ENCODE measurements around the gene ATP8B3.

ATP8B3 gene

DNA sequence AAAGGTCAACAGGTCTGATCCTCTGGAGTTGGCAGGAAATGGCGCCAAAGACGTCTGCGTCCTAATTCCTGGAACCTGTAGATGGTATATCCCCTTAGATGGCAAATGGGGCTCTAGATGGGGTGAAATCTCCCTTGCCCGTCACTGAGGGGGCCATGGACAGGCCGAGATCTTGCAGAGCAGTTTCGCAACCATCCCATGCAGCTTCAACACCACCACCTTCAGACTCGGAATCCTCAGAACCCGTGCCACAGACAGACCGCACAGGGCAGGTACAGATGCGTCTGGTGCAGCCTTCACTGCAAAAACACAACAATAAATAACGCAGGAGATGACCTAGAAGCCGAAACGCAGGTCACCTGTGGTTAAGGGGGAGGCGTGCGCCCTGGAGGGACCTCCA, 18.5 kb upstream of the ATP8B3 start:
- Histone ChIP-seq H3K4me1 (ENCODE audit: control insufficient read depth, insufficient read depth, low read length, unreplicated experiment) (no peaks in the 10 kb centered on the region), H3K27me3 (ENCODE audit: insufficient read depth, low read length) (no peaks in the 10 kb centered on the region), H2AFZ (ENCODE audit: low read length, unreplicated experiment) (no peak overlapping the region), H3K4me3 (ENCODE audit: low read depth, low read length) (no peak overlapping the region), H3K36me3 (ENCODE audit: insufficient read depth, low read length) (no peaks in the 10 kb centered on the region), H3K79me2 (ENCODE audit: control insufficient read depth, insufficient read depth, low read length, unreplicated experiment) (peaks cover 26% of the 10 kb centered on the region), H3K27ac (ENCODE audit: low read depth, low read length) (no peak overlapping the region)

DNA sequence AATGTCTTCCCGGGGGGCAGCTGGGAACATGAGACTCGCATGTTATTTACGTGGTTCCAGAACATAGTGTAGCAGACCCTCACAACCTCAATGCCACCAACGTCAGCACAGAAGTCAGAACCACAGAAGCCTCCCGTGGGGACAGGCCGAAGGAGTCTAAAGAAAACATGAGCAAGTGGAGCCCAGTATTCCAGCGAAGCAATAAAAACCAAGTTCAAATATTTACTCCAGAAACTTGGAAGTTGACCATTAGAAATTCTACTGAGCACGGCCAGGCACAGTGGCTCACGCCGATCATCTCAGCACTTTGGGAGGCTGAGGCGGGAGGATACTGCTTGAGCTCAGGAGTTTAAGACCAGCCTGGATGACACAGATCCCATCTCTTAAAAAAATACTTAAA, 17.9 kb upstream of the ATP8B3 start:
- Histone ChIP-seq H3K27ac (ENCODE audit: low read depth, low read length) (no peak overlapping the region), H2AFZ (ENCODE audit: low read length, unreplicated experiment) (no peak overlapping the region), H3K4me1 (ENCODE audit: control insufficient read depth, insufficient read depth, low read length, unreplicated experiment) (no peaks in the 10 kb centered on the region), H3K27me3 (ENCODE audit: insufficient read depth, low read length) (no peaks in the 10 kb centered on the region), H3K36me3 (ENCODE audit: insufficient read depth, low read length) (no peaks in the 10 kb centered on the region), H3K4me3 (ENCODE audit: low read depth, low read length) (no peak overlapping the region), H3K79me2 (ENCODE audit: control insufficient read depth, insufficient read depth, low read length, unreplicated experiment) (peaks cover 21% of the 10 kb centered on the region)

DNA sequence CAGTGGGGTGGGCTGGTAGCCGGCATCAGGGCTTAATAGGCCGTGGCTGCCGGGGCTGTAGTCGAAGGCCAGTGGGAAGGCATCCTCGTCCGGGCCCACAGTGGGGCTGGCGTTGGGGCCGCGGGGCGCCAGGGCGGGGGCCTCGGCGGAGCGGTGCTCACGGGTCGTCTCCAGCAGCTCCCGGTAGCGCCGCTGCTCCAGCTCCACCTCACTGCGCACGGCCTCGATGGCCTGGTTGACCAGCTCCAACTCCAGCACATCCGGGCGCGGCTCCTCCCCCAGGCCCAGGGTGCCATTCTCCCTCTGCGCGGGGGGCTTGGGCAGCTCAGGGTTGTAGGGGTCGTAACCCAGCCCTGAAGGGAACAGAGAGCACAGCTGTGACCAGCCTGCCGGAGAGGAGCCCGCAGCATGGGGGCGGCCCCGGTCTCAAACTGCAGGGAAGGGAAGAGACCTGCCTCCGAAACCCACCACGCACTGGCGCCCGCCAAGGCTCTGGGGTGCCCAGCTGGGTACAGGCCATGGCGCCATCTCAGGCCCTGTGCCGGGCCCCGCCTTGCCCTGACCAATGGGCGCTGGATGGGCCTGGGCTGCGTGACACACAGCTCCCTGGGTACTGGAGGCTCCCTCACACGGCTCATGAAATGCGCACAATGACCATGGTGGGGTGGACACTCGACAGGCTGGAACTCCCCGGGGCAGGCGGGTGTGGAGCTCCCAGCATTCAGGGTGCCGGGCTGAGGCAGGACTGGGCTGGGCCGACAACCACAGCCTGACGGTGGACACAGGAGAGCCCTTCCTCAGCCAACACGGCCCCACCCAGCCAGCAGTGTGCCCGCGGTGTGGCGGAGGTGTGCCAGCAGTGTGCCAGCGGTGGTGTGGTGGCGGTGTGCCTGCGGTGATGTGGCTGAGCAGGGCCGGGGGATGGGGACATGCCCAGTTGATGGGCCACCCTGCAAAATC, 16.5 kb upstream of the ATP8B3 start:
- Histone ChIP-seq H3K27me3 (ENCODE audit: insufficient read depth, low read length) (no peaks in the 10 kb centered on the region), H3K79me2 (ENCODE audit: control insufficient read depth, insufficient read depth, low read length, unreplicated experiment) (peaks cover 9% of the 10 kb centered on the region), H3K4me3 (ENCODE audit: low read depth, low read length) (no peak overlapping the region), H3K27ac (ENCODE audit: low read depth, low read length) (no peak overlapping the region), H3K4me1 (ENCODE audit: control insufficient read depth, insufficient read depth, low read length, unreplicated experiment) (no peaks in the 10 kb centered on the region), H3K36me3 (ENCODE audit: insufficient read depth, low read length) (no peaks in the 10 kb centered on the region), H2AFZ (ENCODE audit: low read length, unreplicated experiment) (no peak overlapping the region)

DNA sequence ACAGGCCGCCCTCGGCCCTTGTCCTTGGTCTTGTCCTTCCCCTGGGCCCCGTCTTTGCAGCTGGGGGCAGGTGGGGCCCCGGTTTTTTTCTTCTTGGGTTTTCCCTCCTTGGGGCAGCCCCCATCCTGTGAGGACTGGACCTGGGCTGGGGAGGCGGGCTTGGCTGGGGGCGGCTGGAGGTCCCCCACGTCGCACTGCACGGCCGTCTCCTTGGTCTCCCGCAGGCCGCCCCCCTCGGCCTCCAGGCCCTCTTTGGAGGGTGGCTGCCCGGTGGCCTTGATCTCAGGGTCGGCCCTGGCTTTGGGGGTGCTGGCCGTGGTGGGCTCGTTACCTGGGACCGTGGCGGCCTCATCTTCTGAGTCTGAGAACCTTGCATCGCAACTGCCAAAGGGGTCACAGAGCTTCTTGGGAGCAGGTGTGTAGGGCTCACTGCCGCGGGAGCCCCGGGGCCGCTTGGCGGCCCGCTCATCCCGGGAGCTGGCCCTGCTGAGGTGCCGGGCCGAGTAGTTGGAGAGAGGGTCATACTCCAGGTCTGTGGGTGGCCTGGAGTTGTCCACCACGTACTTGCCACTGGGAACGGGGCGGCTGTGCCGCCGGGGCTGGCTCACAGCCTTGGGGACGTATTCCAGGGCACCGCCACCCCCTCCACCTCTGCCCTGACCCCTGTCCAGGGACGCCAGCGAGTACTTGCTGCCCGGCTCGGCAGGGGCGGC, 15.6 kb upstream of the ATP8B3 start:
- Histone ChIP-seq H3K27ac (ENCODE audit: low read depth, low read length) (no peak overlapping the region), H3K36me3 (ENCODE audit: insufficient read depth, low read length) (no peaks in the 10 kb centered on the region), H3K79me2 (ENCODE audit: control insufficient read depth, insufficient read depth, low read length, unreplicated experiment) (peaks cover 9% of the 10 kb centered on the region), H3K4me1 (ENCODE audit: control insufficient read depth, insufficient read depth, low read length, unreplicated experiment) (no peaks in the 10 kb centered on the region), H3K27me3 (ENCODE audit: insufficient read depth, low read length) (no peaks in the 10 kb centered on the region), H3K4me3 (ENCODE audit: low read depth, low read length) (no peak overlapping the region), H2AFZ (ENCODE audit: low read length, unreplicated experiment) (no peak overlapping the region)

DNA sequence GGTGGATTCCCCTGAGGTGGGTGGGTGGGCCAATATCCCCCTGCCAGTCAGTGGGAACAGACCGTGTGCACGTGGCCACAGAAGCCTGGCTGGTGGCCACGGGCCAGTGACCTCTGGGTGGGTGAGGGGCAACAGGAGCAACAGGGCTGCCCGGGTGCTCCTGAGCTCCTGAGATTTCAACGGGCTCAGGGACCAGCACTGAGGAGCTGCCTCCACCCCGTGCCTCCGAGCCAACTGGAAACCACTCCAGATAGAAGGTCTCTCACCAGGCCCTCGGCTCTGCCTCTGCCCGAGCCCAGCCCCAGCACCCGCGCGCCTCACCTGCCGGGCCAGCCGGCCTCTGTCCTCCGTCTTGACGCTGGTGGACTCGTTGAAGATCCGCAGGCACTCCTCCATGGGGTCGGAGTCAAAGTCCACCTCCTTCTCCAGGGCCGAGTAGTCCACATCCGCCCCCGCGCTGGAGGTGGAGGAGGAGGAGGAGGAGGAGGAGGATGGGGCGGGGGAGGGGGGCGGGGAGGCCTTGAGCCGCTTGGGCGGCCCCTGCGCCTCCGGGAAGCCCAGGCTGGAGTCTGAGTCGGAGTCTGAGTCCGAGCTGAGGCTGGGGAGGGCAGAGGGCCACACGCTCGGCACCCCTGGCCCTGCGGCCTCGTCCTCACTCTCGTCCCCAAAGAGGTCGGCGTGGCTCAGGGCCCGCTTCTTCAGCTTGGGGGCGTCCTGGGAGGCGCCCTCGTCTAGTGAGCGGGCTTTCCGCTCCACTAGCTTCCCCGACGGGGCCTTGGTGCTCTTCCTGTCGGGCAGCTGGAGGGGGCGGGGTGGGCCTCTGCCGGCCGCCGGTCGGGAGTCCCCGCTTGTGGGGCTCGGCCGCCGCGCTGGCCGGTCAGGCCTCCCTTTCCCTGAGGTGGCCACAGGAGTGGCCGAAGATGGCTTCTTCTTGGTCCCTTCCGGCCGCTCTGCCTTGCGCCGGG, 14.8 kb upstream of the ATP8B3 start:
- H2AFZ ChIP-seq (ENCODE audit: low read length, unreplicated experiment) = no peak overlapping the region
- no peaks in the 10 kb centered on the region for H3K36me3 ChIP-seq (ENCODE audit: insufficient read depth, low read length)
- no peak overlapping the region for H3K27ac ChIP-seq (ENCODE audit: low read depth, low read length)
- no peaks in the 10 kb centered on the region for H3K27me3 ChIP-seq (ENCODE audit: insufficient read depth, low read length)
- no peak overlapping the region for H3K4me3 ChIP-seq (ENCODE audit: low read depth, low read length)
- H3K4me1 ChIP-seq (ENCODE audit: control insufficient read depth, insufficient read depth, low read length, unreplicated experiment) = no peaks in the 10 kb centered on the region
- H3K79me2 ChIP-seq (ENCODE audit: control insufficient read depth, insufficient read depth, low read length, unreplicated experiment) = peaks cover 9% of the 10 kb centered on the region

- no peak overlapping the region for H3K27ac ChIP-seq (ENCODE audit: low read depth, low read length)
- H3K4me1 ChIP-seq (ENCODE audit: control insufficient read depth, insufficient read depth, low read length, unreplicated experiment) = no peaks in the 10 kb centered on the region
- no peak overlapping the region for H2AFZ ChIP-seq (ENCODE audit: low read length, unreplicated experiment)
- no peak overlapping the region for H3K4me3 ChIP-seq (ENCODE audit: low read depth, low read length)
- peaks cover 8% of the 10 kb centered on the region for H3K79me2 ChIP-seq (ENCODE audit: control insufficient read depth, insufficient read depth, low read length, unreplicated experiment)
- H3K36me3 ChIP-seq (ENCODE audit: insufficient read depth, low read length) = no peaks in the 10 kb centered on the region
- no peaks in the 10 kb centered on the region for H3K27me3 ChIP-seq (ENCODE audit: insufficient read depth, low read length)
These were observed 14.0 kb upstream of the ATP8B3 start for GRCh38 chr19:1825909-1826556.

DNA sequence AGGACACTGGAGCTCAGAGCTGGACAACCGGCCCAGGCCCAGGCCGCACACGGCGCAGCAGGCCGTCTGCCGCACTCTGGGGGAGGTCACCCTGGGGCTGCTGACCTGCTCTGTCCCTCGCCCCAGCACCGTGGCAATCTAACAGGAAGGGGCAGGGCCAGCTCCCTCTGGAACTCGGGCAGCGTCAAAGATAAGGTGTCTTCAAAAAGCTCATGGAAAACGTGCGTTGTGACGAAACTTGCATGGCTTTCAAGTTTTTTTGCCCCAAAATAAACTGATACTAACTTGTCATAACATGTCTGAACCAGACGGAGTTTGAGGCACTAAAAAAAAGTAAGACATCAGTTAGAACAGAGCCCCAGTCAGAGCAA, 12.2 kb upstream of the ATP8B3 start:
- peaks cover 3% of the 10 kb centered on the region for H3K79me2 ChIP-seq (ENCODE audit: control insufficient read depth, insufficient read depth, low read length, unreplicated experiment)
- H2AFZ ChIP-seq (ENCODE audit: low read length, unreplicated experiment) = no peak overlapping the region
- no peak overlapping the region for H3K4me3 ChIP-seq (ENCODE audit: low read depth, low read length)
- no peaks in the 10 kb centered on the region for H3K27me3 ChIP-seq (ENCODE audit: insufficient read depth, low read length)
- no peaks in the 10 kb centered on the region for H3K4me1 ChIP-seq (ENCODE audit: control insufficient read depth, insufficient read depth, low read length, unreplicated experiment)
- H3K27ac ChIP-seq (ENCODE audit: low read depth, low read length) = no peak overlapping the region
- no peaks in the 10 kb centered on the region for H3K36me3 ChIP-seq (ENCODE audit: insufficient read depth, low read length)

GRCh38 chr19:1823539-1824251, 11.6 kb upstream of the ATP8B3 start:
- Histone ChIP-seq H3K4me1 (ENCODE audit: control insufficient read depth, insufficient read depth, low read length, unreplicated experiment) (no peaks in the 10 kb centered on the region), H3K4me3 (ENCODE audit: low read depth, low read length) (no peak overlapping the region), H3K27me3 (ENCODE audit: insufficient read depth, low read length) (no peaks in the 10 kb centered on the region), H2AFZ (ENCODE audit: low read length, unreplicated experiment) (no peak overlapping the region), H3K79me2 (ENCODE audit: control insufficient read depth, insufficient read depth, low read length, unreplicated experiment) (peaks cover 3% of the 10 kb centered on the region), H3K27ac (ENCODE audit: low read depth, low read length) (no peak overlapping the region), H3K36me3 (ENCODE audit: insufficient read depth, low read length) (no peaks in the 10 kb centered on the region)

DNA sequence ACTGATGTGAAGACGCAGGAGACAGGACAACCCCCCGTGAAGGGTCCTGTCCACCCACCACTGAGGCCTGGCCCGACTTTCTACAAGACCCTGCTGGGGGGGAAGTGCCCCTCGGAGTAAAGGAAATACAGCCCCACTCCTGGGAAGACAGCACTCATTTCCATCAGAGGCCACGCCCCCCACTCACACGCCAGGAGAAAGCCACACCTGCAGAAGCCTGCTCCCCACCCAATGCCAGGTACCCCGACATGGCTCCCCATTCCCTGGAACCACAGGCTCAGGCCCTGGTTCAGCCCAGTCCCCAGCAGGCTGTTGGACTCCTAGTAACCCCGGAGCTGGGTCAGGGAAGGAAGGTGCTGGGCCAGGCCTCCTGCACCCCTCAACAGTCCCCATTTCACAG, 10.9 kb upstream of the ATP8B3 start:
- H3K4me1 ChIP-seq (ENCODE audit: control insufficient read depth, insufficient read depth, low read length, unreplicated experiment) = no peaks in the 10 kb centered on the region
- H3K36me3 ChIP-seq (ENCODE audit: insufficient read depth, low read length) = no peaks in the 10 kb centered on the region
- H2AFZ ChIP-seq (ENCODE audit: low read length, unreplicated experiment) = no peak overlapping the region
- H3K27me3 ChIP-seq (ENCODE audit: insufficient read depth, low read length) = no peaks in the 10 kb centered on the region
- H3K4me3 ChIP-seq (ENCODE audit: low read depth, low read length) = no peak overlapping the region
- H3K79me2 ChIP-seq (ENCODE audit: control insufficient read depth, insufficient read depth, low read length, unreplicated experiment) = peaks cover 3% of the 10 kb centered on the region
- H3K27ac ChIP-seq (ENCODE audit: low read depth, low read length) = no peak overlapping the region

Measured in ACC112 (cell line).